Measurements from ENCODE around the gene SYT14.

SYT14 gene

DNA sequence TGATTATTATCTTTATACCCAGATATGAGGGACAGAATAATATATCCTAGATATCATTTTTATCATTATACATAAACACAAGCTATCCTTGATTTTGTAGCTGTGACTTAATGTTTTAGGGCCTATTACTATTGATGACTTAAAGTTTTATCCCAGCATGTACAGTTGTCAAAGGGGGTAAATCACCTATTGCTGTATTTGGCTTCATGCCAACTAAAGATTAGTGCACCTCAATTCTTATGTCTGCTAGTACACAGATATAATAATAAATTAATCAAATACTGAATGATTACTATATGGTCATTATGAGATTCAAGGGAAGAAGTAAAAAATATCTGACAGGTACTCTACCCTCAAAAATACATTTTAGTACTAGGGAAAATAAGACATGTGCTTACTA lies 84.0 kb downstream of the SYT14 start:
- no peaks in the 10 kb centered on the region for H3K36me3 ChIP-seq (ENCODE audit: low read length)
- H3K9me2 ChIP-seq (replicated peaks; ENCODE audit: insufficient read depth, low read length), result no peaks in the 10 kb centered on the region
- H3K4me2 ChIP-seq (ENCODE audit: low read depth, low read length, poor library complexity, severe bottlenecking), result no peak overlapping the region
- H3K9ac ChIP-seq (ENCODE audit: low read length), result no peak overlapping the region
- no peaks in the 10 kb centered on the region for H4K20me1 ChIP-seq (ENCODE audit: low read depth, low read length)
- H3F3A ChIP-seq (ENCODE audit: insufficient read depth), result no peaks in the 10 kb centered on the region
- no peak overlapping the region for H3K4me3 ChIP-seq (ENCODE audit: insufficient read depth, low read length, poor library complexity, severe bottlenecking)
- no peaks in the 10 kb centered on the region for H3K9me3 ChIP-seq (ENCODE audit: insufficient read depth, low read length)
- no peak overlapping the region for H2AFZ ChIP-seq (ENCODE audit: low read depth, low read length, severe bottlenecking)
- no peaks in the 10 kb centered on the region for H3K27me3 ChIP-seq (ENCODE audit: low read length)
- H3K27ac ChIP-seq (ENCODE audit: low read depth, low read length), result no peak overlapping the region
- TF ChIP-seq, protein P1, sequence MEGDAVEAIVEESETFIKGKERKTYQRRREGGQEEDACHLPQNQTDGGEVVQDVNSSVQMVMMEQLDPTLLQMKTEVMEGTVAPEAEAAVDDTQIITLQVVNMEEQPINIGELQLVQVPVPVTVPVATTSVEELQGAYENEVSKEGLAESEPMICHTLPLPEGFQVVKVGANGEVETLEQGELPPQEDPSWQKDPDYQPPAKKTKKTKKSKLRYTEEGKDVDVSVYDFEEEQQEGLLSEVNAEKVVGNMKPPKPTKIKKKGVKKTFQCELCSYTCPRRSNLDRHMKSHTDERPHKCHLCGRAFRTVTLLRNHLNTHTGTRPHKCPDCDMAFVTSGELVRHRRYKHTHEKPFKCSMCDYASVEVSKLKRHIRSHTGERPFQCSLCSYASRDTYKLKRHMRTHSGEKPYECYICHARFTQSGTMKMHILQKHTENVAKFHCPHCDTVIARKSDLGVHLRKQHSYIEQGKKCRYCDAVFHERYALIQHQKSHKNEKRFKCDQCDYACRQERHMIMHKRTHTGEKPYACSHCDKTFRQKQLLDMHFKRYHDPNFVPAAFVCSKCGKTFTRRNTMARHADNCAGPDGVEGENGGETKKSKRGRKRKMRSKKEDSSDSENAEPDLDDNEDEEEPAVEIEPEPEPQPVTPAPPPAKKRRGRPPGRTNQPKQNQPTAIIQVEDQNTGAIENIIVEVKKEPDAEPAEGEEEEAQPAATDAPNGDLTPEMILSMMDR (IDR thresholded peaks at IDR 0.05; ENCODE audit: insufficient read depth, low read length, poor library complexity, severe bottlenecking), result no peak
- TF ChIP-seq EZH2phosphoT487 (conservative IDR thresholded peaks at IDR 0.05; ENCODE audit: low read length), result no peak
- no peaks in the 10 kb centered on the region for H3K79me2 ChIP-seq (ENCODE audit: insufficient read depth, low read length)

DNA sequence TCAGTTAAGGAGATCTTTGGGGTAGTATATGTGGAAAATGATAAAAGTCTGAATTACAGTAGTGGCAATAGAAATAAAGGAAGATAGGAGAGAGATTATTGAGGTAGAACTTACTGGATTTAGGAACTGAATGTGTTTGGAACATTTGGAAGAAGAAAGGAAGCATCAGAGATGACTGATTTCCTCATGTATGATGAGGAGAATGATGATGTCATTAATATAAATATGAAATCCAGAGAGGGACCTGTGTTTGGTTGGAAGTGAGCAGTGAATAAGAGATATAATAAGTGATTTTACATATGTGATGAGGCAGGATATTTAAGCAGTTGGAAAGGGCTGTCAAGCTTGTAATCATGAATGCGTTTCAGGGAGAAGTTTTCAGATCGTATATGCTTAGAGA lies 86.3 kb downstream of the SYT14 start:
- Histone ChIP-seq H3K4me2 (ENCODE audit: low read depth, low read length, poor library complexity, severe bottlenecking) (no peak overlapping the region), H4K20me1 (ENCODE audit: low read depth, low read length) (no peaks in the 10 kb centered on the region), H3F3A (ENCODE audit: insufficient read depth) (no peaks in the 10 kb centered on the region), H2AFZ (ENCODE audit: low read depth, low read length, severe bottlenecking) (no peak overlapping the region), H3K79me2 (ENCODE audit: insufficient read depth, low read length) (no peaks in the 10 kb centered on the region), H3K9me3 (ENCODE audit: insufficient read depth, low read length) (no peaks in the 10 kb centered on the region), H3K27ac (ENCODE audit: low read depth, low read length) (no peak overlapping the region), H3K4me3 (ENCODE audit: insufficient read depth, low read length, poor library complexity, severe bottlenecking) (no peak overlapping the region), H3K9ac (ENCODE audit: low read length) (no peak overlapping the region), H3K9me2 (replicated peaks; ENCODE audit: insufficient read depth, low read length) (no peaks in the 10 kb centered on the region), H3K27me3 (ENCODE audit: low read length) (no peaks in the 10 kb centered on the region), H3K36me3 (ENCODE audit: low read length) (no peaks in the 10 kb centered on the region)
- TF ChIP-seq EZH2phosphoT487 (conservative IDR thresholded peaks at IDR 0.05; ENCODE audit: low read length), result no peak
- TF ChIP-seq, protein P1 (IDR thresholded peaks at IDR 0.05; ENCODE audit: insufficient read depth, low read length, poor library complexity, severe bottlenecking), result no peak

DNA sequence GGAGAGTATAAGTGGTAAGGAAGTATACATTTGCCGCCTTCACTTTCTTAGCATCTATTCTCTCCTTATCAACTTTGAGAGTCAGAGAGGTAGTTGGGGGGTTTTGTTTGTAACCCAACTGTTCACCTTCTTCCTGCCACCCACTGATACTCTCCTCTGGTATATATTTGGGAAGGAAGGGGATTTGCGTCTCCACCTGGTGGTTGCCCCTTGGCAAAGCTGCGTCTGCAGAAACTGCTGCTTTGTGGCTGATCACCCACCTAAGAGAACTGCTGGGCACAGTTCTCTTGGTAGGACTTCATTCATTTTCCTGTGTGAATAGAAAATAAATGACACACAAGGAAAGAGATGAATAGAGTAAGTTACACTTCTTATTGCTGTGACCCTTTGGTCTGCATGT lies 87.0 kb downstream of the SYT14 start:
- TF ChIP-seq, protein P1 (IDR thresholded peaks at IDR 0.05; ENCODE audit: insufficient read depth, low read length, poor library complexity, severe bottlenecking), result no peak
- TF ChIP-seq EZH2phosphoT487 (conservative IDR thresholded peaks at IDR 0.05; ENCODE audit: low read length), result no peak

More for the DNA sequence above, 87.0 kb downstream of the SYT14 start:
- Histone ChIP-seq H3K4me3 (ENCODE audit: insufficient read depth, low read length, poor library complexity, severe bottlenecking) (no peak overlapping the region), H3K79me2 (ENCODE audit: insufficient read depth, low read length) (no peaks in the 10 kb centered on the region), H3K27me3 (ENCODE audit: low read length) (no peaks in the 10 kb centered on the region), H3K4me2 (ENCODE audit: low read depth, low read length, poor library complexity, severe bottlenecking) (no peak overlapping the region), H3K9me3 (ENCODE audit: insufficient read depth, low read length) (no peaks in the 10 kb centered on the region), H3K27ac (ENCODE audit: low read depth, low read length) (no peak overlapping the region), H3K9me2 (replicated peaks; ENCODE audit: insufficient read depth, low read length) (no peaks in the 10 kb centered on the region), H2AFZ (ENCODE audit: low read depth, low read length, severe bottlenecking) (no peak overlapping the region), H3K9ac (ENCODE audit: low read length) (no peak overlapping the region), H4K20me1 (ENCODE audit: low read depth, low read length) (no peaks in the 10 kb centered on the region), H3K36me3 (ENCODE audit: low read length) (no peaks in the 10 kb centered on the region), H3F3A (ENCODE audit: insufficient read depth) (no peaks in the 10 kb centered on the region)
